GM10847 (cell line): ENCODE results near the gene ACR.

Experiments
- POLR2A ChIP-seq: IDR thresholded peaks from 2 replicates; pipeline ENCODE4 v1.6.1; 2011; ENCODE audit not compliant: insufficient read length; ENCODE audit errors: extremely low read depth

The ACR gene

GRCh38 chr22:50730941-50731661 lies 6.9 kb upstream of the ACR start:
- TF ChIP-seq POLR2A, result no peak

- TF ChIP-seq POLR2A, result no peak
These were observed 6.0 kb upstream of the ACR start for GRCh38 chr22:50731811-50732624.

- no peak for TF ChIP-seq POLR2A
These were observed 5.3 kb upstream of the ACR start for GRCh38 chr22:50732681-50733080.

- TF ChIP-seq POLR2A, result no peak
These were observed 4.3 kb upstream of the ACR start for GRCh38 chr22:50733521-50734342.

GRCh38 chr22:50734343-50734771 lies 3.6 kb upstream of the ACR start:
- no peak for TF ChIP-seq POLR2A

GRCh38 chr22:50734986-50735738 lies 2.8 kb upstream of the ACR start:
- TF ChIP-seq POLR2A, result no peak

GRCh38 chr22:50735739-50736030 lies 2.3 kb upstream of the ACR start:
- TF ChIP-seq POLR2A, result no peak

- TF ChIP-seq POLR2A, result no peak
These were observed 734 bp downstream of the ACR start for GRCh38 chr22:50738649-50739227.

GRCh38 chr22:50739279-50739691 lies 1.3 kb downstream of the ACR start:
- no peak for TF ChIP-seq POLR2A

GRCh38 chr22:50739894-50740293 lies 1.9 kb downstream of the ACR start:
- TF ChIP-seq POLR2A, result no peak

GRCh38 chr22:50783033-50783879 lies 45.3 kb downstream of the ACR start, which contains the start of gene RABL2B:
TSS of gene RABL2B (minus strand) at chr22:50783636. CDS start at chr22:50782294, 1,342 bp downstream.
- TF ChIP-seq POLR2A, result peak; percentile 51
